Ovary (tissue), 9 donors: ENCODE data around the gene RAB6D. TPM values are rescaled to one million over a fixed set of nuclear protein-coding genes. Genes with fewer than 3 reads are reported as not detected.
"Not testable (repeated sequence)": the region's sequence is repeated elsewhere in the genome, so short reads cannot be mapped to it uniquely, and the experiment has no call there.

ENCODE experiments used
- DNase-seq, 5 donors: peaks; one replicate each; pipeline ENCODE4 v3.0.0-alpha.2; 2019 to 2020
- H3K27ac ChIP-seq, 2 donors: fragments of 200-600 bp; one replicate each; pipeline versions ENCODE4 v1.5.1 to v1.8.0; 2019 to 2022
- H3K27me3 ChIP-seq: fragments of 200-600 bp; one replicate; pipeline ENCODE4 v1.8.0; 2022
- H3K36me3 ChIP-seq: fragments of 200-600 bp; sonication (generic); one replicate; pipeline ENCODE4 v1.5.1; 2019
- H3K4me1 ChIP-seq: one replicate; pipeline ENCODE4 v1.8.1; 2013; ENCODE audit warnings: mild to moderate bottlenecking, moderate library complexity; ENCODE audit not compliant: insufficient read depth
- H3K4me3 ChIP-seq: fragments of 200-600 bp; sonication (generic); one replicate; pipeline ENCODE4 v1.5.1; 2017
- H3K9me3 ChIP-seq, 2 donors: fragments of 200-600 bp in 1 of 2; sonication (generic) in 1 of 2; one replicate each; pipeline versions ENCODE4 v1.5.1 to v1.8.1; 2013 to 2019; ENCODE audit warnings: mild to moderate bottlenecking in 1 of 2, moderate library complexity in 1 of 2
- CTCF ChIP-seq, 3 donors: fragments of 450-650 bp in 2 of 3; fragments of 200-600 bp in 1 of 3; IDR thresholded peaks; one replicate each; pipeline versions ENCODE4 v1.5.1 to v1.8.0; 2016 to 2022; ENCODE audit warnings: antibody characterized with exemption in 3 of 3, mild to moderate bottlenecking in 1 of 3
- EP300 ChIP-seq: sonication (generic); formaldehyde crosslinking; IDR thresholded peaks from one replicate; pipeline ENCODE4 v1.6.1; 2017; ENCODE audit warnings: antibody characterized with exemption
- POLR2A ChIP-seq: fragments of 450-650 bp; IDR thresholded peaks from one replicate; pipeline ENCODE4 v1.6.1; 2017; ENCODE audit warnings: antibody characterized with exemption, mild to moderate bottlenecking, moderate library complexity
- WGBS, 3 donors: extraction: QIAGEN DNeasy Blood & Tissue Kit in 1 of 3; methylation state at CpG; one replicate each; pipeline versions ENCODE4 v1.1.5 to v1.1.7; 2013 to 2017; 5-methylcytosine and 5-hydroxymethylcytosine counted together
- intact Hi-C, 4 donors: fragments of 100-400 bp; cut with DNase I; formaldehyde crosslinking; loops; one replicate each; pipeline versions ENCODE4 v1.11.0 to v1.15.1; 2022 to 2023
- polyA plus RNA-seq, 2 donors: library from polyadenylated mRNA; stranded (reverse); fragments of 200-250 nt in 1 of 2; fragments of 350-450 nt in 1 of 2; fragmentation: Illumina TruSeq in 1 of 2; extraction: RNeasy Lipid Tissue Mini Kit (QIAGEN cat#74804) in 1 of 2; gene quantifications; one replicate each; pipeline ENCODE4 v1.2.3, GENCODE V29; 2013 to 2014
- total RNA-seq, 7 donors: library from RNA; depleted of rRNA in 2 of 7; stranded (reverse); fragments of >200 nt in 2 of 7; fragmentation: NEBNext Ultra II Directional in 3 of 7; extraction: Animal tissue kit (Norgen Biotek cat#: 25700) in 3 of 7; gene quantifications; one replicate each; pipeline versions ENCODE4 v1.1.0 to v1.2.4, GENCODE V29; 2016 to 2023
- donor health status: DM: no; HTN: no; CAD: no; lungs with moderate emphysema.
- donor health status: DM: no; HTN: no; CAD: no.
- donor health status: Bipolar disorder and iron deficiency.
- donor health status: DM: yes; HTN: yes; CAD: no.
- donor health status: DM: no; HTN: no; CAD: no.
- donor health status: DM: yes; HTN: yes; CAD: no.

RAB6D gene
- total and polyA plus RNA-seq, 9 donors: 0.08 to 0.13 (median 0.12) TPM; not detected in 6

- no peak for TF ChIP-seq CTCF (IDR thresholded peaks at IDR 0.05)
- no peak for TF ChIP-seq POLR2A
- no peak for TF ChIP-seq EP300
- Histone ChIP-seq H3K27ac (no peak overlapping the region), H3K36me3 (no peaks in the 10 kb centered on the region), H3K4me1 (no peaks in the 10 kb centered on the region), H3K27me3 (no peaks in the 10 kb centered on the region), H3K4me3 (no peak overlapping the region), H3K9me3 (no peaks in the 10 kb centered on the region)
- intact Hi-C loops: no loop called here
- 85 to 87% (median 87%) methylated on average over 4 of the region's 4 CpGs for WGBS, 3 donors
- DNase-seq: no peak
These were observed 14.9 kb downstream of the RAB6D start for GRCh38 chr2:131349021-131349420.

- 61 to 69% (median 68%) methylated on average over 7 of the region's 7 CpGs for WGBS, 3 donors
These were observed 16.9 kb downstream of the RAB6D start for GRCh38 chr2:131347035-131347434.

GRCh38 chr2:131339307-131339706 is 24.7 kb downstream of the RAB6D start:
- H3K4me1 ChIP-seq, H3K27me3 ChIP-seq, H3K9me3 ChIP-seq, intact Hi-C loops, H3K36me3 ChIP-seq, DNase-seq, H3K4me3 ChIP-seq, H3K27ac ChIP-seq: not testable (repeated sequence)
- WGBS, 3 donors: 40 to 58% (median 46%) methylated on average over 1 of the region's 1 CpG

More at GRCh38 chr2:131347035-131347434, 16.9 kb downstream of the RAB6D start:
- H3K27me3 ChIP-seq, H3K4me1 ChIP-seq, intact Hi-C loops, H3K9me3 ChIP-seq, H3K27ac ChIP-seq, H3K4me3 ChIP-seq, DNase-seq, H3K36me3 ChIP-seq: not testable (repeated sequence)

- 20 to 42% (median 27%) methylated on average over 6 of the region's 6 CpGs for WGBS, 3 donors
- H3K36me3 ChIP-seq, H3K4me1 ChIP-seq, intact Hi-C loops, H3K4me3 ChIP-seq, H3K27me3 ChIP-seq, H3K9me3 ChIP-seq, H3K27ac ChIP-seq: not testable (repeated sequence)
- DNase-seq: peak in 2 of 5 donors; percentile 19 to 39
These were observed 28.6 kb downstream of the RAB6D start for GRCh38 chr2:131335319-131335718.

GRCh38 chr2:131332709-131333108 is 31.3 kb downstream of the RAB6D start:
- H3K27me3 ChIP-seq, intact Hi-C loops, H3K4me3 ChIP-seq, H3K9me3 ChIP-seq, DNase-seq, H3K27ac ChIP-seq, H3K4me1 ChIP-seq, H3K36me3 ChIP-seq: not testable (repeated sequence)
- WGBS, 3 donors: 94 to 96% (median 96%) methylated on average over 3 of the region's 3 CpGs

- H3K4me3 ChIP-seq, H3K27ac ChIP-seq, H3K4me1 ChIP-seq, intact Hi-C loops, H3K27me3 ChIP-seq, H3K36me3 ChIP-seq, DNase-seq, H3K9me3 ChIP-seq: not testable (repeated sequence)
- WGBS, 3 donors: 2 to 18% (median 12%) methylated on average over 6 to 37 of the region's 43 CpGs
These were observed 33.0 kb downstream of the RAB6D start for GRCh38 chr2:131331000-131331399.

GRCh38 chr2:131322209-131322608 is 41.8 kb downstream of the RAB6D start:
- no peak overlapping the region for H3K4me3 ChIP-seq
- WGBS, 3 donors: 68 to 80% (median 72%) methylated on average over 6 of the region's 6 CpGs
- H3K9me3 ChIP-seq: no peaks in the 10 kb centered on the region
- H3K27me3 ChIP-seq: no peaks in the 10 kb centered on the region
- intact Hi-C loops: no loop called here
- no peaks in the 10 kb centered on the region for H3K36me3 ChIP-seq
- DNase-seq: no peak
- TF ChIP-seq CTCF (IDR thresholded peaks at IDR 0.05) (no peak), POLR2A (no peak), EP300 (no peak)
- no peak overlapping the region for H3K27ac ChIP-seq
- no peaks in the 10 kb centered on the region for H3K4me1 ChIP-seq

GRCh38 chr2:131321344-131321743 is 42.6 kb downstream of the RAB6D start:
- 82 to 100% (median 89%) methylated on average over 1 of the region's 1 CpG for WGBS, 3 donors
- intact Hi-C loops, H3K27ac ChIP-seq, DNase-seq, H3K4me1 ChIP-seq, H3K36me3 ChIP-seq, H3K4me3 ChIP-seq, H3K9me3 ChIP-seq, H3K27me3 ChIP-seq: not testable (repeated sequence)

- H3K36me3 ChIP-seq, H3K4me1 ChIP-seq, DNase-seq, intact Hi-C loops, H3K27me3 ChIP-seq, H3K9me3 ChIP-seq, H3K4me3 ChIP-seq, H3K27ac ChIP-seq: not testable (repeated sequence)
- 70 to 78% (median 75%) methylated on average over 2 of the region's 2 CpGs for WGBS, 3 donors
These were observed 53.0 kb downstream of the RAB6D start for GRCh38 chr2:131311001-131311400.
